HG03342 (cell line): Measurements from ENCODE around the gene OR2F1.

ENCODE experiments used
- ATAC-seq: cut with Tn5 transposase; IDR thresholded peaks from one replicate; pipeline ENCODE4 v1.9.1; 2021; ENCODE audit warnings: mild to moderate bottlenecking, moderate library complexity; ENCODE audit not compliant: unreplicated experiment

The OR2F1 gene, protein sequence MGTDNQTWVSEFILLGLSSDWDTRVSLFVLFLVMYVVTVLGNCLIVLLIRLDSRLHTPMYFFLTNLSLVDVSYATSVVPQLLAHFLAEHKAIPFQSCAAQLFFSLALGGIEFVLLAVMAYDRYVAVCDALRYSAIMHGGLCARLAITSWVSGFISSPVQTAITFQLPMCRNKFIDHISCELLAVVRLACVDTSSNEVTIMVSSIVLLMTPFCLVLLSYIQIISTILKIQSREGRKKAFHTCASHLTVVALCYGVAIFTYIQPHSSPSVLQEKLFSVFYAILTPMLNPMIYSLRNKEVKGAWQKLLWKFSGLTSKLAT

DNA sequence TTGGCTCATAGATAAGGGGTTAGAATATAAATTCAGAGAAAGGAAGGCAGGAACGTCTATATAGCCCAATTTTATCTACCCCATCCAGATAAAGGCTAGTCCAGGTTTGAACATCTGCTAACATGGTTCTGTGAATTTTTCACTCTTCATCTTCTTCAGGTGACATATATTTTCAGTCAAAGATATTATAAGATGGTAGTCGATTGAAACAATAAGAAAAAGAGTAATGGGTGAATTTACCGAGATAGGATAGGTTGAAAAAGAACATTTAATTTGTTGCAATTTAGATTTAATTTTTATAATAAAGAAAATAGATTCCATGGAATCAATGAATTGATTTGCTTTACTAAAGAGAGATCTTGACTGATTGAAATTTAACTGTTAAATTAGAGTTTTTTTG lies at the start of gene OR2F1:
OR2F1 (plus strand) TSS at position 301 of the 400 bp plus-strand sequence. CDS start 5,127 bp downstream, outside the sequence.
- no peak for ATAC-seq

DNA sequence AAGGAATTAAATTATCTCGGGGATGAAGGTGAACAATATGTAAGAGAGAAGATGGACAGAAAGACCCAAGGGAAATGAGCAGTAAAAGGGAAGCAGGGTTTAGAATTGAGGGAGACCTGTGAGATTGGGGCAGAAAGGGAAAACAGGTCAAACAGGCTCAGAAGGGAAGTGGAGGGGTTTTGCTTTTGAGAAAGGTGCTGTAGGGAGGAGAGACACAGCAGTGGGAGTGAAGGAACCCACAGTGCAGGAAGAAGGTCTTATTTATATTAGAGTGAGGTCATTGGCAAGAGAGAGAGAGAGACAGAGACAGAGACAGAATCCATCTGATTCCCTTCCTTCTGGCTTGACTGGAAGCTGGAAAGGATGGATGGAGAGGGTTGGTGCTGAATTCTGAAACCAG lies 49.1 kb upstream of the OR2F1 start:
- ATAC-seq = no peak

DNA sequence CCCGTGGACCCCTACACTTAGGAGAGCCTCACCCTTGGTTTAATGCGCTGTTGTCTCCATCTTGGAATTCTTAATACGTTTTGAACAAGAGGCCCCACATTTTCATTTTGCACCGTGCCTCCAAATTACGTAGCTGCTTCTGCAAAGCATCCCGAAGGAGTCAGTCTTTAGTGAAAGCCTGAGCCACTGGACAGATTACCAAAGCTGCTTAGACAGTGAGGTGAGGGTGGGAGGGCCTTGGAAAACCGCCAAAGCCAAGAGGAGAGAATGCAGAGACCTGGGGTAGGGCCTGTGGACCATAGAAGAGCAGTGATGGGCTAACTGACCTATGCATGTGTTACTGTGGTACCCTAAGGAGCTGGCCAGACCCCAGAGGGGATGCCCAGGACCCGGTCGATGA lies 48.5 kb upstream of the OR2F1 start:
- no peak for ATAC-seq

DNA sequence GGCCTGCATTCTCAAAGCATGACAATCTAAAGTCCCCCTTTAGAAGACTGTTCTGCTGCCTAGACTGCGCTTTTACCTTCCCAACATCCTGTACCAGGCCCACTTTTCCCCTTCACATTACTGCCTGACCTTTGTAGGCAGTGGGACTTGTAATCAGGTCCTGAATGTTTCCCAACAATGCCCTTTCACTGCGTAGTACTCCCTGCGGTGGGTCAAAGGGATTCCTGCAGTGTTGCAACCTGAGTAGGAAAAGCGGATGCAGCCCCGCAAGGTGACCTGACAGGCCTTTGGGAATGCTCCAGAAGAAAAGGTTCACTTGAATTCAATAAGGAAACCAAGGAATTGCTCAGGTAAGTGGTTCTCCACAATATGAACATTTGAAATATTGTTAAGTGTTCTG lies 47.7 kb upstream of the OR2F1 start:
- ATAC-seq = no peak

DNA sequence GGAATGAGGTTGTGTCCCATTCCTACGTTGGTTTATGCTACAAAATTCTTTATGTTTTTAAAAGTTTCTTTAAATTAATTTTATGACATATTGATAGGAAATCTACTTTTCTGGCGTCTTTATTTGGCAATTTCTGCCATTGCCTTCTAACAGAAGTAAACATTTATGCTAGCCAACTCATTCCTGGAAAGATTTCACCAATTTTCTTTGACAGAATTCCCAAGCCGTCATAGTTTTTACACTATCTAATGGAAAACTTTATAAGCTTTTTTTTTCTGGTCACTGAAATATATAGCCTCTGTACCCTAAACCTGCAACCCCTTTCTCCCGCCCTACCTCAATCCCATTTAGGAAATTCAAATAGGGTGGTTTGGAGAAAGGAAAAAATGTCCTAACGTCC lies 46.5 kb upstream of the OR2F1 start:
- ATAC-seq = no peak

DNA sequence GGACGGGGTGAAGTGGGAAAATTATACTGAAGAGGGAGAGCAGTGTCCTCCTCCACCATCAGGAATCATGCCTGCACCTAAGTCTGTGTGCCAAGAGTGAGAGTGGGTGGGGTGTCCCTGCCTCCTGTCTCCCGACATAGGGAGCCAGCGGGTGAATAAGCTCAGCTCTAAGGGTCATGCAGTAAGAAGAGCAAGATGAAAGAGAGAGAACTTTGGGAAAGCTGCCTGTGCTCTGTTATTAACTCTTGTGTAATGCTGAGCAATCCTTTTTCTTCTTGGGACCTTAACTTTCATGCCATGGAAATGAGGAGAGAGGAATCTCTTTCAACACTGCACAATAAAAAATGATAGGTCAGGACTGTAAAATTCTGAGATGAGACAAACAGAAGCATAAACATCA lies 44.8 kb upstream of the OR2F1 start:
- no peak for ATAC-seq

DNA sequence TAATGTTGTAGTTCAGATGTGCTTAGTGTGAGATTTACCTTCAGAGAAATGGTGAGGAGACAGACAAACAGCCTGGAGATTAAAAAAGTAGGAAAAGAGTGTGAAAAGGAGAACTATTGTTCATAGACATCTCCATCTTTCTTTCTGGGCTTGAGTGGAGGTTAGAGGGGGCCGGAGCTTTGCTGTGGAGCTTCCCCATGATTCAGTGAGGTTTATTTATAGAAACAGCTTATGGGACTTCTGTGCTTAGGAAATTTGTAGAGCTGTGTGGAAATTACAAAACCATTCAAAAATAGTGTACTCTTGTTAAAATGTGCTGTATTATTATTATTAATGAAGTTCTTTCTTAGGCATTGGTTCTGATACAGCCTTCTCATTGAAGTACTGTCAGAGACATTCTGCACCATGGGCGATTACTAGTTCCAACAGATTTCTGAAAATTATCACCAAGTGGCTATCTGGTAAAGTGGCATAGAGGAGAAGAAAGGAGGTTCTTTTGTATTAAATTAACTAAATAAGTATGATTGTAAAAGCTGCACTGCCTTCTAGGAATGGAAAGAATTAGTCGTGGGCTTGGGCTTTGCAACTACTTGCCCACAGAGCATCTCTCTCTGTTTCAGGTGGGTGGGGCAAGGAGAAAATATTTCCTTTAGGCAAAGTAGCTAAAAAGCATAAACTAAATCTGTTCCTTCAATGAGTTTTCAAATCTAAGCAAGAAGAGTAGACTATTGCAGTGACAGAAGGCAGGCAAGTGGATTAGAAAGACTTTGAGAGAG lies 44.0 kb upstream of the OR2F1 start:
- no peak for ATAC-seq

DNA sequence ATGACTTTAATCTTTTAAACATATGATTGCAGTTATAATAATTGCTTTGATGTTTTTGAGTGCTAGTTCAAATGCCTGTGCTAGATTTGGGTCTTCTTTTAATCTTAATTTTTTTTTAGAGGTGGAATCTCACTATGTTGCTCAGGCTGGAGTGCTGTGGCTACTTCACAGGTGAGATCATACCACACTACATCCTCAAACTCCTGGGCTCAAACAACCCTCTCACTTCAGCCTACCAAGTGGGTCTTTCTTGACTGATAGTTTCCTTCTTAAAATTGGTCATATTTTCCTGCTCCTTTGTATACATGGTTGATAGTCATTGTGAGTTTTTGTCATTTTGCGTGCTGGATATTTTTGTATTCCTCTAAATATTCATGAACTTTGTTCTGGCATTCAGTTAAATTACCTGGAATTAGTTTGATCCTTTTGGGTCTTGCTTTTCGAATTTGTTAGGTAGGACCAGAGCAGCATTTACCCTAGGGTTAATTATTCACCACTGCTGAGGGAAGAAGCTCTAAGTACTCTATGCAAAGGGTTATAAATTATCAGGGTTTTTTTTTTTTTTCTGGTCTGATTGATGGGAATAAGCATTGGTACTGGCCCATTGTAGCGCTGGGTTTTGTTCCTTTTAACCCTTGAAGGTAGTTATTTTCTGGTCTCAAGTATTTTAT lies 40.6 kb upstream of the OR2F1 start:
- no peak for ATAC-seq

DNA sequence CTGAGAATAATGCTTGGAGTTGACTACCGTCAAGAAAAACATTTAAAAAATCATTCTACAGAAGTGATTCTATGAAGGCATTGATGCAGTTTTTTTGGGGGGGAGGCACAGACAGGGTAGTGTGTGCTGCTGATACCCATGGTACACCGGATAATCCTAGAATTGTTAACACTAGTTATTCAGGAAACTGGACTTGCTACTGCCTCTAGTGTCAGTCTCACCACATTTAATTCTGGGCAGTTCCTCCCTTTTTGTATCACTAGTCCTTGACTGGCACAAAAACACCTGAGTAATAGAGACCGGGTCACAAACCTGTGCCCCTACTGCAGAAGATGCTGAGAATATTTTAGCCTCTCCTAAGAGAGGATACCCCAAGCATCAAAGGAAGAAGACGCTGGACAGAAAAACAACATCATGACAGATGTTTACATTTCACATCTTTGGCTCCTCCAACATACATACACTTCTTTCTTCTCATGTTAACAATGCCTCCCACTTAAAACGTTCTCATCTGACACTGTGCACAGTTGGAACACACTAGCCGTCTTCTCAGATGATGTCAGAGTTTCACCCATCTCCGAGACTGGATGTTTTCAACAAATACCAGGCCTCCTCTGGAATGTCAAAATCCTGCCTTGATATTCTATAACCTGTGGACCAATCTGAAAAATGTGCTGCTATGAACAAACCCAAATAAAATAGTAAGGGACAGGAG lies 39.5 kb upstream of the OR2F1 start:
- ATAC-seq = no peak

DNA sequence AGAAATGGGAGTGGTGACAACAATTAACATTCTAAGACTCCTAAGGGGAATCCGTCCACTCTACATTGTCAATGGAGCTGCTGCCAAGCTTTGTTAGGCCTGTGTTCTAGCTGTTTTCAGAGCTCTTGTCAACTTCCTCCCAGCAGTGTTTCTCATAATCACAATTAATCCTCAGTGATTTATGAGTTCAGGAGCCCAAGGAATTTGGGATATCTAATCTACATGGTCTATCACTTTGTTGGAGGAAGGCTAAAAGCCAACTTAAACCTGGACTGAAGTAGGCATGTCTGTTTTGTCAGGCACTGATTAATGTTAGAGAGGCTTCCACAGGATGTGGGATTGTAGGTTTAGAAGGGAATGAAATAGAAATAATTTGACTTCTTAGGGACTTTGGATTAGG lies 29.8 kb upstream of the OR2F1 start:
- no peak for ATAC-seq

DNA sequence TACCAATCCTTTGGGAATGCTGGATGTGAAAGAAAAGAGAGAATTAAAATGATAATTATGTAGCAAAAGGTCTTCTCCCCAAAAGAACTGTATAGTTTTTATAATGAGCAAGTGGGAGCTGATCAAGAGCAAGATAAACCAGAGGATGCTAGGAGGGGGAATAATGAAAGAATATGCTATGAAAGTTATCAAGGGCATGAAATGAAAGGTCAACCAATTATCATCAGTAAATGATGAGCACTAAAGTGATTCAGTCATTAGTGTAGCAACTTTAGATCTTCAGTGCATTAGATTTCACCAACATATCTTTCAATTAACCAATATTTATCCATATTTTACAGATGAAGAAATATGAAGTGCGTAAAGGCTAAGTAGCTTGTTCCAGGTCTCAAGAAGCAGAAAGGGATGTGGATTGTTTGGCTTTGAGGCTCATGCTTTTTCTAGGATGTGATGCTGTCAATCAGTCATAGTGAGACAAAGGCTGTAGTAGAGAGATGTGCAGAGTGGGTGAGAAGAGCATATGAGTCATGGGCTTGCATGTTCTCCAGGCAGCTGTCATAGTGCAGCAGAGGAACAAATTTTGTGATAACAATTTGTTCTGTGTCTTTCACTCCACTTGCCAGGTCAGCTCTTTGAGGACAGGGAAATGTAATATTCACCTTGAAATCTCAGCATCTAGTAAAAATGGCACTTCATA lies 25.3 kb upstream of the OR2F1 start:
- peak; percentile 69 for ATAC-seq

DNA sequence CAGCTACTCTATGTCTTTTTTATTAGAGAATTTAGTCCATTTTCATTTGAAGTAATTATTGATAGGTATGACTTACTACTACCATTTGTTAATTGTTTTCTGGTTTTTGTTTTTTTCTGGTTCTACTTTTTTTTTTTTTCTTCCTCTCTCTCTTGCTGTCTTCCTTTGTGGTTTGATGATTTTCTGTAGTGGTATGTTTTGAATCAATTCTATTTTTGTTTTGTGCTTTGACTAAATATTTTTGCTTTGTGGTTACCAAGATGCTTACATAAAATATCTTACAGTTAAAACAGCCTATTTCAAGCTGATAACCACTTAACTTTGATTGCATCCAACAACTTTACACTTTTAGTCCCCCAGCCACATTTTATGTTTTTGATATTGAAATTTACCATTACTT lies 22.9 kb upstream of the OR2F1 start:
- no peak for ATAC-seq

DNA sequence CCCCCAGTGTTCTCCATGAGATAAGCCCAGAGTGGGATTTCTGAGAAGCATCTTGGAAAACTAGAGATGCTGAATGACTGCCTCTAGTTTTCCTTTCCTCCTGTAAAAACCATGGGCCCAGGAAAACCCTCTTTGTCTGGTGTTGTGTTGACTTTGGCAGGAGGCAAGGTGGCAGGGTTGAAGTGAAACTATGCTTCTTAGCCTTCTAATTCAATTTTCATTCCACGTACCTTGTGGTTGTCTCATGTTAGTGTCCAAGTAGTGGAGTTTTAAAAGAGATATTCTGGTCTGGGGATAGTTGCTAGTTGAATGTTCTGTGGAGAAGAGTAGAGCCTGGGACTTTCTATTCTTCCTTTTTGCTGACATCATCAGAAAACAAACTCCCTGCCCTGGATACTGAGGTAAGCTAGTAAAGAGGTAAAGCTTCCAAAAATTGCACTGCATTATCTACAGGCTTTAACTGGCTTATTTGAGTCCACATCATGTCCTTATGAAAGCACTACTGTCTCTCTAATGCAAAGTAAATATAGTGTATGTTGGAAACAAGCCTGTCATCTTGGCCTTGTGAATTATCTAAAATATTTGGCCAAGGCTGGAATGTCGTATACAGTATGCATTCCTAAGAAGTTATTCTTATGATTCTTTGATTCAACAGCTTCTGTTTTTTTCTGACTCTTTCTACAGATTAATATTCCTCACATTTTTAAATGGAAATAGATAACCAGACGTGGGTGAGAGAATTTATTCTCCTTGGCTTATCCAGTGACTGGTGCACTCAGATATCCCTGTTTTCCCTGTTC lies 19.9 kb upstream of the OR2F1 start, which contains the start of gene OR2F2:
OR2F2 (plus strand) TSS at position 708 of the 800 bp plus-strand sequence; CDS start at position 708, 0 bp downstream.
- ATAC-seq = no peak

DNA sequence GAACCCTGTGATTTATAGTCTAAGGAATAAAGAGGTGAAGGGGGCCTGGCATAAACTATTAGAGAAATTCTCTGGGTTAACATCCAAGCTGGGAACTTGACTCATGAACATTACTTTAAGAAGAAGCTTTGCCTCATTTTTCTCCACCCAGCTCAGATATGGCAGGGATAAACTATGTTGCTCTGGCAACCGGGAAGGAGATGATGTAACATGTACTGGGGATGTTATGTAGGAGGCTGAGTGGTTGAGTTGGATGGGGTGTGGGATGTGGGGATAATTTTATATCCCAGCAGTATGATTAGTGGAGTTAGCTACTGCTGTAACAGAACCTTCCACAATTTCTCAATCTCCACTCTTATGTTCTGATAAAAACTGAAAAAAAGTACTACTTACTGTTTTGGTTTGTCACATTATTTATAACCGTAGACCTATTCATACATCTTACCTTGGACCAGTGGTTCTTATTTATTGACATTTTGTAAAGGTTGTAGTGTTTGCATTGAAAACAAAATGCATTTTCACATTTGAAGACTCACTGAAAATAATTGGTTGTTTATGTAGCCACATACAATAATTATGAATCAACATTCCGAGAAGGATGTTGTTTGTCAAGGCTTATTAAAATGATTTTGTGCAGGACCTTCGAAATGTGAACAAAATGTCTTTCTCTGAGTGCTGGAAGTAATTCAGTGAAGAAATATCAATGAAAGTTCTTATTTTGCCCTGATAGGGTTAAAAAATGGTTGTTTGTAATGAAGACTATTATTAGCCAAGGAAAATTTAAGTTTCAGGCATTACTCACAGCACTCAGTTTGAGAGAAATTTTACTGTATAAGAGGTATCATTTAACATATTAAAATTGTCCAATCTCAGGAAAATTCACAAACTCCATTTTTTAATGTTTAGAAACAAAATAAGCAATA lies 18.3 kb upstream of the OR2F1 start:
- no peak for ATAC-seq

DNA sequence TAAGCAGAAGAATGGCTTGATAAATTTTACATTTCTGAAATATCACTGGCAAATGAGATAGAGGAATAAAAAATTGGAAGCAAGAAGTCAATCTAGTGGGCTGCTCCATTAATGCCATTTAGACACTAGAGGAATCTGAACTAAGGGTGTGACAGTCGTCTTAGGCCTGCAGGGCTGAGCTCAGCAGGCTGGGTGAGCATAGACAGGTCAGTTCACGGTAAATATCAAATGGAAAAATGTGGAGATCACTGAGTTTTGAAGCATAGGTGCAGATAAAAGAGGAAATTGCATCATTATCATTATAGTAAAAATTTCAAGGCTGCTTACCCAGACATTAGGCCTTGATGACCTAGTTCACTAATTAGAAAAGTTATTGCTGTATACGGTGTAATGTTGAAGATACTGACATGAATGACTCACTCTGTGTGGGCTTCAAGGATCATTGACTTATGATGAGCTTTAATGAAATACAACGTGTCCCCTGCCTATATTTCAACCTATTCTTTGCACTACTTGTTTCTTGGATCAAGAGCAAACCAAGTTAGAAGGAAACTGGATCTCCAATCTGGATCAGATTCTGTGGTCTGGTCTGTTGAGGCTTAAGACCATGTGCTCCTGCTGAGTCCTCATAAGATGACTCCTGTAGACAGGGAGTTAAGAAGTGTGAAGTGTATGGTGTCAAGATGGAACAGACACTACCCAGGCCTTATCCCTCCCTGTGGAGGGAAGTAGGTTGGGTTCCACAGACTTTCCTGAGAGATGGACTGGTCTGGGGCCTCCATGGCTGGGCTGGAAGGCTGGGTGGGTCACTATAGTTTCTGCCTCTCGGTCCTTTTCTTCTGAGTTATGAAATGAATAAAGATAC lies 16.0 kb upstream of the OR2F1 start:
- ATAC-seq = no peak

DNA sequence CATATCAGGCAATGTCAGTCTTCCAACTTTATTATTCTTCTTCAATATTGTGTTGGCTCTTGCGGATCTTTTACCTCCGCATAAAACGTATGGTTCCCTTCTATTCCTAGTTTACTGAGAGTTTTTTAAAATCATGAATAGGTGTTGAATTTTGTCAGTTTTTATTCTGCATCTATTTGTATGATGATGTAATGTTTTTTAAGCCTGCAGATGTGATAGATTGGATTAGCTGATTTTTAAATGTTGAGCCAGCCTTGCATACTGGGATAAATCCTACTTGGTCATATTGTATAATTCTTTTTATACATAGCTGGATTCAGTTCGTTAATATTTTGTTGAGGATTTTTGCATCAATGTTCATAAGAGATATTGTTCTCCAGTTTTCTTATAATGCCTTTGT lies 9.2 kb upstream of the OR2F1 start:
- no peak for ATAC-seq

DNA sequence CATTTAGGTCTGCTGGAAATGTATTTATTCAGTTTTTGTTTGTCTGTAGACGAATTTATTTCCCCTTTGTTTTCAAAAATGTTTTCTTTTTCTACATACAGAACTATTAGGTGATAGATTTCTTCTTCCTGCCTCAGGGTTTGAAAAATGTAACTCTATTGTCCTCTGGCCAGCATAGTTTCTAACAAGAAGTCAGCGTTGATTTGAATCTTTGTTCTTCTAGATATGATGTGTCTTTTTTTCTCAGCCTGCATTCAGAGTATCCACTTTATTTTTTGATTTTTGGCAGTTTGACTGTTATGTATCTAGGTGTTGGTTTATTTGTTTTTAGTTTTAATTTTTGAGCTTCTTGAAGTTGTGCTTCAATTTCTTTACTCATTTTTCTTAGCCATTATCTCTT lies 7.5 kb upstream of the OR2F1 start:
- no peak for ATAC-seq

DNA sequence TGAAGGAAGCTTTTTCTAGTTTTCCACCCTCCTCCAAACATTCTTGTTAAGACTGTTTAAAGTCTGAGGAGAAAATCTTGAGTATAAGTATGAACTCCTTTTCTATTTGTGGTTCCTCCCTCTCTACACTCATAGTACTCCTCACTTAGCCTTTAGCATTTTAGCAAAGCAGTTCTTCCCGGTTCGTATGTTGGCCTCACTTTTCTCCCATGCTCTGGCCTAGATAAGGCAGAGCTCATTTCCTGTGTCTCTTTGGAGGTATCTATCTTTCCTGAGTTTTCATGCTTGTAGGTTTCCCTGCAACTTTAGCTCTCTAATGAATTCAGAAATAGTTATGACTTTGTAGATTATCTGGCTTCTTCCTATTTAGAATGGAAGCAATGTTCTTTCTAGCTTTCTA lies 5.9 kb upstream of the OR2F1 start:
- ATAC-seq = no peak
